Esophagus muscularis mucosa (tissue), 4 donors: ENCODE results near the gene PDCD6IP.

Experiments
- EP300 ChIP-seq: sonication (generic); formaldehyde crosslinking; IDR thresholded peaks from one replicate; pipeline ENCODE4 v1.6.1; 2017; ENCODE audit warnings: antibody characterized with exemption
- POLR2A ChIP-seq: fragments of 450-650 bp; IDR thresholded peaks from one replicate; pipeline ENCODE4 v1.6.1; 2017; ENCODE audit warnings: antibody characterized with exemption, moderate library complexity, mild to moderate bottlenecking, low read depth
- POLR2AphosphoS5 ChIP-seq, 2 donors: sonication (generic); formaldehyde crosslinking; IDR thresholded peaks; one replicate each; pipeline ENCODE4 v1.6.1; 2017; ENCODE audit warnings: antibody characterized with exemption in 2 of 2
- TF ChIP-seq, protein P1 (sequence below), 3 experiments: fragments of 200-600 bp in 2 of 3; fragments of 450-650 bp in 1 of 3; sonication (generic) in 2 of 3; IDR thresholded peaks; one replicate each; pipeline ENCODE4 v1.5.1; 2017 to 2019; ENCODE audit warnings: antibody characterized with exemption in 3 of 3, mild to moderate bottlenecking in 2 of 3, moderate library complexity in 1 of 3

DNA sequence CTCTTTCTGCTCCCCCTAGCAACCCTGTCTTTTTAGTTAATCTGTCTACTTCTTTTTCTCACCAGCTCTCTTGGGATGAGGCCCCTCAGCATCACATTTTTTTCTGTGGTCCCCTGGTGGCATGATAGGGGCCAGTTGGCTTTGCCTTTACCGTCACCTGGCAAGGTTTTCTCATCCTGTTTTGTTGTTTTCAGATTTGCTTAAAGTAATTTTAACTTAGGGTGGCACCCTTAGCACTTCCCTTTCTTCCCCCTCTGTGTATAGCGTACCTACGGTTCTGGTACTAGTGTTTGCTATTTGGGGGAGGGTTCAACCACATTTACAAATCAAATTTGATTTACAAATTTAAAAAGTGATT, 35.6 kb downstream of the PDCD6IP start:
- TF ChIP-seq POLR2AphosphoS5 (IDR thresholded peaks at IDR 0.05) (no peak), POLR2A (no peak), EP300 (no peak)
- TF ChIP-seq, protein P1, sequence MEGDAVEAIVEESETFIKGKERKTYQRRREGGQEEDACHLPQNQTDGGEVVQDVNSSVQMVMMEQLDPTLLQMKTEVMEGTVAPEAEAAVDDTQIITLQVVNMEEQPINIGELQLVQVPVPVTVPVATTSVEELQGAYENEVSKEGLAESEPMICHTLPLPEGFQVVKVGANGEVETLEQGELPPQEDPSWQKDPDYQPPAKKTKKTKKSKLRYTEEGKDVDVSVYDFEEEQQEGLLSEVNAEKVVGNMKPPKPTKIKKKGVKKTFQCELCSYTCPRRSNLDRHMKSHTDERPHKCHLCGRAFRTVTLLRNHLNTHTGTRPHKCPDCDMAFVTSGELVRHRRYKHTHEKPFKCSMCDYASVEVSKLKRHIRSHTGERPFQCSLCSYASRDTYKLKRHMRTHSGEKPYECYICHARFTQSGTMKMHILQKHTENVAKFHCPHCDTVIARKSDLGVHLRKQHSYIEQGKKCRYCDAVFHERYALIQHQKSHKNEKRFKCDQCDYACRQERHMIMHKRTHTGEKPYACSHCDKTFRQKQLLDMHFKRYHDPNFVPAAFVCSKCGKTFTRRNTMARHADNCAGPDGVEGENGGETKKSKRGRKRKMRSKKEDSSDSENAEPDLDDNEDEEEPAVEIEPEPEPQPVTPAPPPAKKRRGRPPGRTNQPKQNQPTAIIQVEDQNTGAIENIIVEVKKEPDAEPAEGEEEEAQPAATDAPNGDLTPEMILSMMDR (IDR thresholded peaks at IDR 0.05) = no peak
